SU-DHL-6 (cell line): ENCODE measurements around the gene GOLGA8H.
"Not testable (repeated sequence)": the region's sequence is repeated elsewhere in the genome, so short reads cannot be mapped to it uniquely, and the experiment has no call there.

ENCODE experiments used
- EZH2phosphoT487 ChIP-seq: fragments of 200-600 bp; sonication (generic), shearing (Covaris generic); conservative IDR thresholded peaks from 2 replicates; pipeline ENCODE4 v1.6.1; 2018; ENCODE audit warnings: mild to moderate bottlenecking, antibody characterized with exemption, low read length, moderate library complexity, mixed read lengths
- TF ChIP-seq, protein P1 (sequence below): fragments of 200-600 bp; sonication (generic); IDR thresholded peaks from one replicate; pipeline ENCODE4 v1.5.1; 2017; ENCODE audit warnings: antibody characterized with exemption, mild to moderate bottlenecking, low read length, moderate library complexity; ENCODE audit not compliant: insufficient read depth, poor library complexity, severe bottlenecking

DNA sequence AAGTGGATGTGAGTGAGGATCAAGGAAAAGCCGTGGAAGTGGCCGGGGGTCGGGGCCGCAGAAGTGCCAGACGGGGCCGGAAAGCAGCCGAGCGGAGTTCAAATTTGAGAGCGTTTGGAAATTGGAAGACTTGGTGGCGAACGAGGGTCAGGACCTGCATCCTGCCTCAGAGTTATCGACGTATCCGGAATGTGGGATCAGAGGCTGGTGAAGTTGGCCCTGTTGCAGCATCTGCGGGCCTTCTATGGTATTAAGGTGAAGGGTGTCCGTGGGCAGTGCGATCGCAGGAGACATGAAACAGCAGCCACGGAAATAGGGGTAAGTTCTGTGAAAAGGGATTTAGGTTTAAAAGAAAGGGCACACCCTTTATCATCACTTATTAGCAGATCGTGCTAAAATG, 22.8 kb downstream of the GOLGA8H start:
- TF ChIP-seq, protein P1, sequence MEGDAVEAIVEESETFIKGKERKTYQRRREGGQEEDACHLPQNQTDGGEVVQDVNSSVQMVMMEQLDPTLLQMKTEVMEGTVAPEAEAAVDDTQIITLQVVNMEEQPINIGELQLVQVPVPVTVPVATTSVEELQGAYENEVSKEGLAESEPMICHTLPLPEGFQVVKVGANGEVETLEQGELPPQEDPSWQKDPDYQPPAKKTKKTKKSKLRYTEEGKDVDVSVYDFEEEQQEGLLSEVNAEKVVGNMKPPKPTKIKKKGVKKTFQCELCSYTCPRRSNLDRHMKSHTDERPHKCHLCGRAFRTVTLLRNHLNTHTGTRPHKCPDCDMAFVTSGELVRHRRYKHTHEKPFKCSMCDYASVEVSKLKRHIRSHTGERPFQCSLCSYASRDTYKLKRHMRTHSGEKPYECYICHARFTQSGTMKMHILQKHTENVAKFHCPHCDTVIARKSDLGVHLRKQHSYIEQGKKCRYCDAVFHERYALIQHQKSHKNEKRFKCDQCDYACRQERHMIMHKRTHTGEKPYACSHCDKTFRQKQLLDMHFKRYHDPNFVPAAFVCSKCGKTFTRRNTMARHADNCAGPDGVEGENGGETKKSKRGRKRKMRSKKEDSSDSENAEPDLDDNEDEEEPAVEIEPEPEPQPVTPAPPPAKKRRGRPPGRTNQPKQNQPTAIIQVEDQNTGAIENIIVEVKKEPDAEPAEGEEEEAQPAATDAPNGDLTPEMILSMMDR = not testable (repeated sequence)
- not testable (repeated sequence) for TF ChIP-seq EZH2phosphoT487
